Urinary bladder (tissue), 4 donors: ENCODE measurements around the gene DGKB. TPM values are rescaled to one million over a fixed set of nuclear protein-coding genes. Genes with fewer than 3 reads are reported as not detected.

Source experiments
- DNase-seq: peaks from one replicate; pipeline ENCODE4 v3.0.0-alpha.2; 2015; ENCODE audit errors: extremely low spot score
- H3K27ac ChIP-seq: one replicate; pipeline ENCODE4 v1.5.1; 2013; ENCODE audit warnings: low read depth, mild to moderate bottlenecking, moderate library complexity
- H3K36me3 ChIP-seq: one replicate; pipeline ENCODE4 v1.6.1; 2013; ENCODE audit warnings: mild to moderate bottlenecking, moderate library complexity; ENCODE audit not compliant: insufficient read depth
- H3K4me1 ChIP-seq: one replicate; pipeline ENCODE4 v1.6.1; 2013; ENCODE audit warnings: mild to moderate bottlenecking, moderate library complexity; ENCODE audit not compliant: insufficient read depth
- H3K4me3 ChIP-seq: one replicate; pipeline ENCODE4 v1.5.1; 2013; ENCODE audit warnings: low read depth, low read length
- WGBS: extraction: QIAGEN DNeasy Blood & Tissue Kit; methylation state at CpG from one replicate; pipeline ENCODE4 v1.1.7; 2013; 5-methylcytosine and 5-hydroxymethylcytosine counted together
- polyA plus RNA-seq: library from polyadenylated mRNA; stranded (reverse); fragments of 200-250 nt; gene quantifications from one replicate; pipeline ENCODE4 v1.2.3, GENCODE V29; 2013
- total RNA-seq: library from RNA; depleted of rRNA; stranded (reverse); fragments of >200 nt; gene quantifications from one replicate; pipeline ENCODE4 v1.2.3, GENCODE V29; 2014
- donor health status: healthy with polysubstance abuse.
- donor health status: healthy.

Gene DGKB
- total and polyA plus RNA-seq, 2 donors, result 1.2 to 22.5 TPM

DNA sequence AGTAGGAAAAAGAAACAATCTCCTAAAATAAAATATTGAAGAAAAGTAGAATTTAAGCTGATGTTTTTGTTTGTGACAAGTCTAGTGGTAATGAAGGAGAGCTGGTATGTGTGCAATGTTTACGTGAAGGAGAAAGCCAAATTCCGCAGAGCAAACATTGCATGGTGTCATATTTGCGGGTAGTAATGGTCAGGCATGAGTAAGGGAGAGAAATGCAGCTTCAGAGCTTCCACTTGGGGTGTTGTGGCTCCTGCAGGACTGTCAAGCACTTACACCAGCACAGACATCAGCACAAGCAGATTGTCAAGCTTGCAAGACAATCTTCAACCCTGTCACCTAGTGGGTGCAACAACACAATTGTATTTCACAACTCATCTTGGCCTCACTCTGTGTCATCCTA, 776.6 kb downstream of the DGKB start:
- no peak overlapping the region for H3K4me3 ChIP-seq
- DNase-seq, result no peak
- WGBS, result 95% methylated on average over 3 of the region's 3 CpGs
- no peak overlapping the region for H3K27ac ChIP-seq
- no peaks in the 10 kb centered on the region for H3K36me3 ChIP-seq
- no peaks in the 10 kb centered on the region for H3K4me1 ChIP-seq

DNA sequence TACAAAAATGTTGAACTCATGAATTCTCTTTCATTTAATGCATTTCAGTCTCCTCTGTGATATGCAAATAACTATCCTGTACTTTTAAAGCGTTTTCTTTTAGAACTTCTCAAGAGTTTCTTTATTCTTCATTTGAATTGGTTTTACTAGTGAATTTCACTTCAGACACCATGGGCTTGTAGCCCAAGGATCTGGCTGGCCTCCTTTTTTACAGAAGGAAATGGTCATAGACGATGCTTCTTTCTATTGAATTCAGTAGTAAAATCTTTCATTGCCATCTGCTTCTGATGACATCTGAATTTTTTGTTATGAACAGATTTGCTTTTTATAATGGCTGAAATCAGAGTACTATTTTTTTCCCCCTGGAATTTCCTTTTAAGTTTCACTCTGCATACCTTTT, 777.8 kb downstream of the DGKB start:
- 71% methylated on average over 2 of the region's 2 CpGs for WGBS
- Histone ChIP-seq H3K36me3 (no peaks in the 10 kb centered on the region), H3K27ac (no peak overlapping the region), H3K4me3 (no peak overlapping the region), H3K4me1 (no peaks in the 10 kb centered on the region)
- DNase-seq, result no peak

DNA sequence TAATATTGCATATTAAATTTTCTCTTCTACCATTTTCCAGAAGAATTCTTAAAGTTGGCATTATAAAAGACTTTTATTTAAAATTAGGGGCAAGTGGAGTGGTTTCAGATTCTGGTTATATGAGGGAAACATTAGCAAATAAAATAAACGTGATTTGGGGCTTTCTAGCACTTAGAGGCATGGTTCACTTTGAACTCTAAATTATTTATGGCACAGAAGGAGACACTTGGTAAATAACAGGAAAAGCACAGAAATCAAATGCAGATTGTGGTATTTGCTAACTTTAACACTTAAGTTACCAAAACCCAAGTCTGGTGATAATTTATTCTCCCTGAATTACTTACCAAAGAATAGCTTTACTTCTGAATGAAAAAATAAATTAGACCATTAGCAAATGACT, 778.6 kb downstream of the DGKB start:
- Histone ChIP-seq H3K4me1 (no peaks in the 10 kb centered on the region), H3K36me3 (no peaks in the 10 kb centered on the region), H3K4me3 (no peak overlapping the region), H3K27ac (no peak overlapping the region)
- DNase-seq, result no peak
- 26% methylated on average over 1 of the region's 1 CpG for WGBS

DNA sequence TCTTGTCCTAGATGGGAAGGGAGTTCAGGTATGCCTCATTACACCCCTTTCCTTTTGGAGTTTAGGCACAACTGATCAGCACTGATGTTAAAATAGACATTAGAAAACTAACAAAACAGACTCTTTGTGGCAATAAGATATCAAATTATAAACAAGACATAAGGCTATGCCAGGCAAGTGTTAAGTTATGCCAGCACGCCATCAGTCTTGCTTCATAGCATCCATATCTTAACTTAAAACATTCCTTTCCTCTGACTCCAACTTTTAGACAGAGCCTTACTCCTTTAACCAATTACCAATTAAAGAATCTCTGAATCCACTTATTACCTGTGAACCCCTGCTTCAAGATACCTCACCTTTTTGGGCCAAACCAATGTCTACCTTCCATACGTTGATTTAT, 786.9 kb downstream of the DGKB start:
- no peaks in the 10 kb centered on the region for H3K4me1 ChIP-seq
- DNase-seq, result no peak
- H3K27ac ChIP-seq, result no peak overlapping the region
- WGBS, result 87% methylated on average over 2 of the region's 2 CpGs
- no peak overlapping the region for H3K4me3 ChIP-seq
- H3K36me3 ChIP-seq, result no peaks in the 10 kb centered on the region

DNA sequence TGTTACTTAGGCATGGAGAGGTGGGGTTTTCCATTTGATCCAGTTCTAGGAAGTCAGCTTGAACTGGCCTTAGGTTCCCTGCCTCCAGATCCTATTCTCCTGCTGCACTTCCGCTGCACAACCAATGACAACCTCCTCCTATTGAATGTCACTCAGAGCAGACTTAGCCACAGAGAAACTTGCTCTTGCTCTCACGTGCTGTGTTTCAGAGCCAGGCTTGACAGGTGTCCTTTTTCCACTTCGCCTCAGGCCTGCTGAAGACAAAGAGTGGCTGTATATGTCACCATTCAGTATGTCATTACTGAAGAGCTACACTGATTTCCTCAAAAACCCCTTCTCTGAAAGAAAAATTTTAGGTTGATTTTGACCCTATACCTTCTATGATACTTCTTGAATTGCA, 797.7 kb downstream of the DGKB start:
- no peak for DNase-seq
- Histone ChIP-seq H3K36me3 (no peaks in the 10 kb centered on the region), H3K4me1 (no peaks in the 10 kb centered on the region), H3K4me3 (no peak overlapping the region), H3K27ac (no peak overlapping the region)
- 80% methylated on average over 3 of the region's 3 CpGs for WGBS

DNA sequence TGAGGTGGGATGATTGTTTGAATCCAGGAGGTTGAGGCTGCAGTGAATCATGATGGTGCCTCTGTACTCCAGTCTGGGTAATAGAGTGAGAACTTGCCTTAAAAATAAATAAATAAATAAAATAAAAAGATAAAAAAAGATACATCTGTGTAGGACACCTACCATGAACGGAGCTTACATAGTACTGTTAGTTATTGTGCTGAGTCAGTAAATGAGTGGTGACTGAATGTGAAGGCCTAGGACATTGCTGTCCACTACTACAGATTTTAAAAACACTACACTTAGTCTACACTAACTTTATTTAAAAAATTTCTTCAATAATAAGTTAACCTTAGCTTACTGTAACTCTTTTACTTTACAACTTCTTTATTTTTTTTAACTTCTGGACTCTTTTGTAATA, 806.4 kb downstream of the DGKB start:
- H3K4me3 ChIP-seq, result no peak overlapping the region
- DNase-seq, result no peak
- 91% methylated on average over 1 of the region's 1 CpG for WGBS

DNA sequence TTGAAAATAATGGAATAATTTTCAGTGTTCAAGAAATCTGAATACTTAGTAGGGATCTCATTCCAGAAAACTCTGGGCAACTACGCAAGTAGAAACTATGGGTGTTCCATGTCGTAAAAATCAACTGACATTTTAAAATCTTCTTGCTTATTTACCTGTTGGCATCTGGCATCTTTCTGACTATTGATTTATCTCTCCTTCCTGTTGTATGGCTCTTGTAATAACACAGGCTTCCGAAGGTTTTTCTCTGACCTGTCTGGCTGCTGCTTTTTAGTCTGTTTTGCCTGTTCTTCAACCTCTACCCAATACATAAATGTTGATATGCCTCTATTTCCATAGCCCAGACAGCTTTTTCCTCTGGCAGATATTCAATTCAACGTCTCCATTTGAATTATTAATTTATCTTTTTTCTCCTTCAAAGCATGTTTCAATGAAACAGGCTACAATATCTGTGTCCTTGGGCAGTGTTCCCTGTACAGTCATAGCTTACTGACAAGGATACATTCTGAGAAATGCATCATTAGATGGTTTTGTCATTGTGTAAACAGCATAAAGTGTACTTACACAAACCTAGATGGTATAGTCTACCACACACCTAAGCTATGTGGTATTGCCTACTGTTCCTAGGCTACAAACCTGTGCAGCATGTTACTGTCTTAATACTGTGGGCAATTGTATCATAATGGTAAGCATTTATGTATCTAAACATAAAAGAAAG, 807.2 kb downstream of the DGKB start:
- Histone ChIP-seq H3K4me1 (no peaks in the 10 kb centered on the region), H3K36me3 (no peaks in the 10 kb centered on the region), H3K4me3 (no peak overlapping the region), H3K27ac (no peak overlapping the region)
- DNase-seq, result no peak
- 61% methylated on average over 4 of the region's 4 CpGs for WGBS

More for the DNA sequence above, 806.4 kb downstream of the DGKB start:
- Histone ChIP-seq H3K27ac (no peak overlapping the region), H3K4me1 (no peaks in the 10 kb centered on the region), H3K36me3 (no peaks in the 10 kb centered on the region)
